GM19328 (cell line): ENCODE data around the gene FBLN7.

Source experiments
- ATAC-seq: cut with Tn5 transposase; IDR thresholded peaks from one replicate; pipeline ENCODE4 v1.9.1; 2021; ENCODE audit warnings: mild to moderate bottlenecking, moderate library complexity; ENCODE audit not compliant: unreplicated experiment

Gene FBLN7

GRCh38 chr2:112229348-112229747, 91.2 kb downstream of the FBLN7 start:
- ATAC-seq, result no peak

GRCh38 chr2:112230371-112230770, 92.2 kb downstream of the FBLN7 start:
- no peak for ATAC-seq
